Gastrocnemius medialis (tissue), 4 donors: ENCODE measurements around the gene ALG8.

ENCODE experiments used
- CTCF ChIP-seq, 5 experiments: fragments of 450-650 bp in 3 of 5; fragments of 200-600 bp in 2 of 5; sonication (generic) in 2 of 5; IDR thresholded peaks in 4 of 5; conservative IDR thresholded peaks in 1 of 5; 1 replicate in 4 of 5; 2 replicates in 1 of 5; pipeline ENCODE4 v1.5.1; 2016 to 2019; ENCODE audit warnings: antibody characterized with exemption in 5 of 5, mild to moderate bottlenecking in 3 of 5, moderate library complexity in 3 of 5
- POLR2A ChIP-seq, 2 donors: fragments of 450-650 bp; IDR thresholded peaks; one replicate each; pipeline ENCODE4 v1.6.1; 2017; ENCODE audit warnings: antibody characterized with exemption in 2 of 2, mild to moderate bottlenecking in 2 of 2, moderate library complexity in 2 of 2

DNA sequence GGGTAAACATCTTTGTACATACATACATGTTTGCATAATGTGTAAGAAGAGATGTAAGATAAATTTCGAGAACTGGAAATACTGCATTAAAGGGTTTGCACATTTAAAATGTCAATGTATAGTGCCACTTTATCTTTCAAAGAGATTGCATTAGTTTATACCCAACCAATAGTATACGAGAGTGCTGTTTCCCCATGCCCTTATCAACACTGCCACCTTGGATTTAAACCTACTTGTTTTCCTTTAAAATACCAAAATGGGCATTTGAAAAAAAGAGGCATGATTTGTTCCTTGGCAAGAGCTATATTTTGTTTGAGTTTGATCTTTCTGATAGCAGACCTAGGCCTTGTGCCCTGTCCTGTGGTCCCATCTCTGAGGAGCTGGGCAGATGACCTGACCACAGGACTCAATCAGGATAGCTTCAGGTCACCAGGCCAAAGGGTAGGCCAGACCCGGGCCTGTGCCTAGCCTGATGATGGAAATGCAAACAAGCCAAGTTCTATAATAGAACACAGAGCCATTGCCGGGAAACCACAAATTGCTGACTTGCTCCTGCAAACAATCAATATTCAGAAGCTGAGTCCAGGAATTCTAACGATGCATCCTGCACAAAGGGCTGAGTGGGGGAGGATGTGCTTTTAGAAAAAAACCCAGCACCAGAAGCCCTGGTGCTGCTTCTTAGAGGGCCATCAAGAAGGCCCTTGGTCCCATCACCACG, 16.9 kb upstream of the ALG8 start:
- TF ChIP-seq CTCF (IDR thresholded peaks at IDR 0.05 in 4 of 5, conservative IDR thresholded peaks at IDR 0.05 in 1 of 5) (no peak), POLR2A (IDR thresholded peaks at IDR 0.05) (no peak)
